ENCODE data around the gene ZNF470.

Gene ZNF470

GRCh38 chr19:56608274-56608964 lies 41.2 kb downstream of the ZNF470 start:
- no peak for DNase-seq (ENCODE audit: low spot score)

- DNase-seq (ENCODE audit: low spot score): no peak
Observed at GRCh38 chr19:56611288-56611687, 44.0 kb downstream of the ZNF470 start.

DNA sequence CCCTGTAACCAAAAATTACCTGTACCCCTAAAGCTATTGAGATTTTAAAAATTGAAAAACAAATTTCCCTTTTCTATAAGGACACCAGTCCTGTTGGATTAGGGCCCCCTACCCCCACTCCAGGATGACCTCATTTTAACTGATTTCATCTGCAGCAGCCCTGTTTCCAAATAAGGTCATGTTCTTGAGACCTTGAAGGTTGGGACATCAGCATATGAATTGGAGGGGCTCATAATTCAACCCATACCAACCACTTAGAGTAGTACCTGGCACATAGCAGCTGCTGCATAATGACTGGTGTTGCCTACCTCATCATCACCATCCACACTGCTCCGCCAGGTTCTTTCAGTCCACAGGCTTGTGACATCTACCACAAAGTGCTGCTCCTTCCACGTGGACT lies 45.5 kb downstream of the ZNF470 start:
- DNase-seq (ENCODE audit: low spot score): no peak

DNA sequence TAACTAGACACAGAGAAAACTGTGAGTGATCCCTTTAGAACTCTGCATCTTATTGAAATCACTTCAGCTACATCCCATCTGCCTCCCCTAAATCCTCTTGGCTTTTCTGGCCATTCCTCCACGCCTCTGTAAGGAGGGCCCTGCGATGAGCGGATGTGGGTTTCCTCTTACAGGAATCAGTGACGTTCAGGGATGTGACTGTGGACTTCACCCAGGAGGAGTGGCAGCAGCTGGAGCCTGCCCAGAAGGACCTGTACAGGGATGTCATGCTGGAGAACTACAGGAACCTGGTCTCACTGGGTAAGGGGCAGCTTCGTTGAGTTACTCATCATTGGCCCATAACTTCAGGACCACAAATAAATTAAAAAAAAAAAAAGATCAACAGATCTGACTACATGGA lies 46.4 kb downstream of the ZNF470 start:
- no peak for DNase-seq (ENCODE audit: low spot score)

- DNase-seq (ENCODE audit: low spot score): no peak
Observed at GRCh38 chr19:56617531-56617930, 50.3 kb downstream of the ZNF470 start.

- DNase-seq (ENCODE audit: low spot score): no peak
Observed at GRCh38 chr19:56619121-56619520, 51.9 kb downstream of the ZNF470 start.

DNA sequence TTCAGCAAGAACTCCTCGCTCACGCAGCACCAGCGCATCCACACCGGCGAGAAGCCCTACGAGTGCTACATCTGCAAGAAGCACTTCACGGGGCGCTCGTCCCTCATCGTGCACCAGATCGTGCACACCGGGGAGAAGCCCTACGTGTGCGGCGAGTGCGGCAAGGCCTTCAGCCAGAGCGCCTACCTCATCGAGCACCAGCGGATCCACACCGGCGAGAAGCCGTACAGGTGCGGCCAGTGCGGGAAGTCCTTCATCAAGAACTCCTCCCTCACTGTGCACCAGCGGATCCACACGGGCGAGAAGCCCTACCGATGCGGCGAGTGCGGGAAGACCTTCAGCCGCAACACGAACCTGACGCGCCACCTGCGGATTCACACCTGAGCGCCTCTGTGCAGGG lies 55.1 kb downstream of the ZNF470 start:
- no peak for DNase-seq (ENCODE audit: low spot score)

DNA sequence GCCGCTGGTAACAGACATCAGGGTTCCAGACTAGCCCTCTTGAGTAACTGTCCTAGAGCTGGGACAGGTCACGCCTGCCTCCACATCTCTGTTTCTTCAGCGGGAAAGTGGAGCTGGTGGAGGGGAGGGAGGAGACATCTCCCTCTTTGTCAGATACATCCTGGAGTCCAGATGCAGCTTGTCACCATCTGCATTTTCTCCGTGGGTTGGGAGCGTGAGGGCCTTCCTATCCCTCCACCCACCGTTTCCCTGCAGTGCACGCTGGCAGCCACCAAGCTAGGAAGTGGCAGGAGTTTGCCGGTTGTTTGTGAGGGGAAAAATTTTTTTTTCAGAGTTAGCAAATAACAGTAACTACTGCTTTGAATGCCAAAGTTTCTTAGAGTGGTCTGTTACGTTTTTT lies 55.7 kb downstream of the ZNF470 start:
- no peak for DNase-seq (ENCODE audit: low spot score)

GRCh38 chr19:56625708-56626107 lies 58.4 kb downstream of the ZNF470 start:
- no peak for DNase-seq (ENCODE audit: low spot score)

DNA sequence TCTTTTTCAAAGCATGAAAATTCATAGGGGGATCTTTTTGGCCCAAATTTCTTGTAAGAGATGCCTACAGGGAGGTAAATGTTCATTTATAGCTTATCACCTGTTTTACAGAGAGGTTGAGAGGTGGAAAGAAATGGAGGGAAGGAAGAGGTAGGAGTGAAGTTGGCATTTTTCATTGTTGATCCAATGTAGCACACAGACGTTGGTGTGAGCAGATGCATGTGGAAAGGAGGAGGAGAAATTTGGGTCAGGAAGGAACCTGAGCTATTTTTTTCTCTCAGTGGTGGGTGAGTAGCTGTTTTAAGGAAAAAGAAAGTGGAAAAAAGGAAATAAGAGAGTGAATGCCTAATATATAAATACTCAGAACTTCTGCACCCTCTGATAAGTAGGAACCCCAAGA lies 65.8 kb downstream of the ZNF470 start:
- no peak for DNase-seq (ENCODE audit: low spot score)

- peak; percentile 81 for DNase-seq (ENCODE audit: low spot score)
Observed at GRCh38 chr19:56637976-56638555, 70.8 kb downstream of the ZNF470 start.
